NCI-H446 treated with DMSO at 0.1 percent for 48 hours (cell line): Measurements from ENCODE around the gene HECTD1.
"Not testable (repeated sequence)": the region's sequence is repeated elsewhere in the genome, so short reads cannot be mapped to it uniquely, and the experiment has no call there.

Experiments
- DNase-seq: peaks from one replicate; lab custom pipeline; 2025; lab: John Stamatoyannopoulos, UW

Gene HECTD1

GRCh38 chr14:31228533-31228932, 20.9 kb upstream of the HECTD1 start:
- DNase-seq: no peak

- no peak for DNase-seq
These were observed 17.2 kb upstream of the HECTD1 start for GRCh38 chr14:31224808-31225207.

- no peak for DNase-seq
These were observed 15.7 kb upstream of the HECTD1 start for GRCh38 chr14:31223331-31223730.

- DNase-seq: no peak
These were observed 15.2 kb upstream of the HECTD1 start for GRCh38 chr14:31222834-31223233.

- no peak for DNase-seq
These were observed 13.7 kb upstream of the HECTD1 start for GRCh38 chr14:31221266-31221665.

- DNase-seq: no peak
These were observed 11.6 kb upstream of the HECTD1 start for GRCh38 chr14:31219169-31219568.

GRCh38 chr14:31216359-31216758, 8.8 kb upstream of the HECTD1 start:
- no peak for DNase-seq

- no peak for DNase-seq
These were observed 5.3 kb upstream of the HECTD1 start for GRCh38 chr14:31212893-31213292.

GRCh38 chr14:31209605-31210004, 2.0 kb upstream of the HECTD1 start:
- DNase-seq: no peak

GRCh38 chr14:31208546-31209424, 1.2 kb upstream of the HECTD1 start:
- no peak for DNase-seq

- no peak for DNase-seq
These were observed 272 bp downstream of the HECTD1 start for GRCh38 chr14:31207287-31207754.

- DNase-seq: no peak
These were observed 882 bp downstream of the HECTD1 start for GRCh38 chr14:31206536-31207286.

GRCh38 chr14:31205681-31206535, 1.7 kb downstream of the HECTD1 start:
- no peak for DNase-seq

GRCh38 chr14:31204593-31205534, 2.7 kb downstream of the HECTD1 start:
- no peak for DNase-seq

- not testable (repeated sequence) for DNase-seq
These were observed 3.5 kb downstream of the HECTD1 start for GRCh38 chr14:31203899-31204592.

- DNase-seq: no peak
These were observed 4.2 kb downstream of the HECTD1 start for GRCh38 chr14:31203414-31203742.

GRCh38 chr14:31201111-31201510, 6.5 kb downstream of the HECTD1 start:
- DNase-seq: no peak

- no peak for DNase-seq
These were observed 6.9 kb downstream of the HECTD1 start for GRCh38 chr14:31200702-31200990.

GRCh38 chr14:31197671-31198070, 9.9 kb downstream of the HECTD1 start:
- DNase-seq: no peak

GRCh38 chr14:31196839-31197492, 10.6 kb downstream of the HECTD1 start:
- no peak for DNase-seq
